NCI-H2171 (cell line): Measurements from ENCODE around the gene NFATC2.
"Not testable (repeated sequence)": the region's sequence is repeated elsewhere in the genome, so short reads cannot be mapped to it uniquely, and the experiment has no call there.

Source experiments
- DNase-seq: peaks from one replicate; lab custom pipeline; 2025; lab: John Stamatoyannopoulos, UW

The NFATC2 gene

GRCh38 chr20:51470499-51470820 is 72.1 kb downstream of the NFATC2 start:
- no peak for DNase-seq

GRCh38 chr20:51469578-51470498 is 72.7 kb downstream of the NFATC2 start:
- peak; percentile 39 for DNase-seq

DNA sequence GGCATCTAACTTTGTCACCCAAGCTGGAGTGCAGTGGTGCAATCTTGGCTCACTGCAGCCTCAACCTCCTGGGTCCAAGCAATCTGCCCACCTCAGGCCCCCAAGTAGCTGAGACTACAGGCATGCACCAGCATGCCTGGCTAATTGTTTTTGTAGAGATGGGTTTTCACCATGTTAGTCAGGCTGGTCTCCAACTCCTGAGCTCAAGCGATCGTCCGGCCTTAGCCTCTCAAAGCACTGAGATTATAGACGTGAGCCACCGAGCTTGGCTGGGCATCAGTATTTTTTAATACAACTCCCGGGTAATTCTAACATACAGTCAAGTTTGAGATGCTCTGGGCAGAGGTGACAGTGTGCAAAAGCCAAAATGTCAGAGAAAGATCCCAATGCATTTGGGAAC is 73.5 kb downstream of the NFATC2 start:
- DNase-seq: no peak

GRCh38 chr20:51468636-51469035 is 73.9 kb downstream of the NFATC2 start:
- no peak for DNase-seq

DNA sequence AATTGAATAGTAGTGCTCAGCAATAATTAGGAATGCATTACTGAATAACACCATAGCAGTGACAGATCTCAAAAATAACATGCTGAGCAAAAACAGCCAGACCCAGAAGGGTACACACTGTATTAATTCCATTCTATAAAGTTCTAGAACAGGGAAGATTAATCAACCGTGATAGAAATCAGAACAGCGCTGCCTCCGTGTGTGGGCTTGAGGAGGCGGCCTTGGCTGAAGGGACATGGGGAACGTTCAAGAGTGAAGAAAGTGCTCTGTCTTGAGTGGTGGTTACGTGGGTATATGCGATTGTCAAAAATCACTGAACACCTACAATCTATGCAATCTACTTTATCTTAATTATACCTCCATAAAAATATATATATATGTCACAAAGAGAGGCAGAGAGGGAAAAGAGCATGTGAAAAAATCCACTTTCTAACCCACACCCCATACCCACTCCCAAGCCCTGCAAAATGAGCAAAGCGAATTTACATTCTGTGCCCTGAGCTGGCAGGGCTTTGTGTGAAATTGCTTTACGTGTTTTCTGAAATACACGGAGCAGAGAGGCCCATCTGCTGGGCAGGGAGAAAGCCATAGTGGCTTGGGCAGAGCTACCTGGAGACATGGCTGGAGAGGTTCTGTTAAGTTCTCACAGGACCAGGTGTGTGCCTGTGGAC is 74.4 kb downstream of the NFATC2 start:
- DNase-seq: no peak

DNA sequence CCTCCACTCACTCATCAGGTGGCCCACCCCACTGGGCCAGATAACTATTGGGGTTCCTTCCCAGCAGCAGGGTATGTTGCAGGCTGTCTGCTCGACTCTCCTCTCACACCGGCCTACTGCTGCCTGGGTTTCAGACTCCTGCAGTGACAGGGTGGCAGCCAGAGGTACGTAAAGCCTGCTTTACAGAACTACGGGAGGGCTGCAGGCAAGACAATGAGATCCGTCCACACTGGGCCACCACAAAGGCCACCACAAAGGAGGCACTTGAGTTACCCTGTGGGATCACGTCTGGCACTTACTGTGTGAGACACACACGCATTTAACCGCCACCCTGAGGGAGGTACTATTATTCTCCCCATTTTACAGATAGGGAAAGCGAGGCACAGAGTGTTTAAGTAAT is 78.5 kb downstream of the NFATC2 start:
- DNase-seq: no peak

DNA sequence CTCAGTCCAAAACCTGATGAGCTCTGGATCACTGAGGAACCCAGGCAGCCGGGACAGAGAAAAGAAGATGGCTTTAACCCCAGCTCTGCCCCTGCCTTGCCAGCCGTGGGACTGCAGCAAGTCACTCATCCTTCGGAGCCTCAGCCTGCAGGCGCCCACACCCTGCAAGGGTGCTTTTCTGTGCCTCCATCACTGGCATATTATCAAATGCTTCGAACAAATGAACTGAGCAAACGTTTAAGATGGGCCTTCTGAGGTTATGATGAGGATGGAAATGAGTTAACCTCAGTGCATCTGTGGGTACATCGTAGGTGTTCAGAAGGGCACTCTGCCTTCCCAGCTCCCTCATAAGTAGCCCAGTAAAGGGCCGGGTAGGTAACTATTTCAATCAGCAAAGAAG is 79.0 kb downstream of the NFATC2 start:
- no peak for DNase-seq

DNA sequence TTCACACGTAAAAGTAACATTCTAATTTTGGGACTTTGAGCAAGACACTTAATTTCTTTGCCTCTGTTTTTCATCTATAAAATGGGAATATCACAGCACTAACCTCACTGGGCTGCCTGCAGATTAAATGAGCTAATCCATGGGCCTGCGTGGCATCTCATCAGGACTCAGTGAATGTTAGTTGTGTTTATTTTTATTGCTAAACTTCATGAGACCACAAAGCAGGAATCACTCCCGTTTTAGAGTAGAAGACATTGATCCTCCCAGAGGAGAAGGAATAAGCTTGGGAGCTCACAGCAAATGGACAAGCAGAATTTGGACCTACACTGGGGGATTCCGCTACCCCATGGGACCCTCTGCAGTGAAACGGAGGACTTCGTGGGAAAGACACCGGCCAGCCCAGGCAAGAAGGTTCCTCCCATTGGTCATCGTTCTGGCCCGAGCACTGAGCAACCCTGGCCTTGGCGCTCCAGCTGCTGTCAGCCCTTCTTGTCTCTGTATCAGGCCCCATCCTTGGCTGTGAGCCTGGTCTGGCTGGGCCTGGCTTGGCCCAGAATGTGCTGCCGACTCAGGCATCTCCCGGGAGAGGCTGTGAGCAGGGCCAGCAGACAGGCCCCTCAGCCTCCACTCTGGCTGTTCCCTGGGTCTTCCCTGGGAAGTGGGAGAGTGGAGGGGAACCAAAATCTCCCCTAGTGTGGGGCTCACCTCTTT is 79.8 kb downstream of the NFATC2 start:
- DNase-seq: no peak

DNA sequence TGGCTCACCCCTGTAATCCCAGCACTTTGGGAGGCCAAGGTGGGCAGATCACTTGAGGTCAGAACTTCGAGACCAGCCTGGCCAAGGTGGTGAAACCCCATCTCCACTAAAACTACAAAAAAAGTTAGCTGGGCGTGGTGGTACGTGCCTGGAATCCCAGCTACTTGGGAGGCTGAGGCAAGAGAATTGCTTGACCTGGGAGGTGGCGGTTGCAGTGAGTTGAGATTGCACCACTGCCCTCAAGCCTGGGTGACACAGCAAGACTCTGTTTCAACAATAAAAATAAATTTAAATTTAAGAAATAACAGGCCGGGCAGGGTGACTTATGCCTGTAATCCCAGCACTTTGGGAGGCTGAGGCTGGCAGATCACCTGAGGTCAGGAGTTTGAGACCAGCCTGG is 80.7 kb downstream of the NFATC2 start:
- not testable (repeated sequence) for DNase-seq

DNA sequence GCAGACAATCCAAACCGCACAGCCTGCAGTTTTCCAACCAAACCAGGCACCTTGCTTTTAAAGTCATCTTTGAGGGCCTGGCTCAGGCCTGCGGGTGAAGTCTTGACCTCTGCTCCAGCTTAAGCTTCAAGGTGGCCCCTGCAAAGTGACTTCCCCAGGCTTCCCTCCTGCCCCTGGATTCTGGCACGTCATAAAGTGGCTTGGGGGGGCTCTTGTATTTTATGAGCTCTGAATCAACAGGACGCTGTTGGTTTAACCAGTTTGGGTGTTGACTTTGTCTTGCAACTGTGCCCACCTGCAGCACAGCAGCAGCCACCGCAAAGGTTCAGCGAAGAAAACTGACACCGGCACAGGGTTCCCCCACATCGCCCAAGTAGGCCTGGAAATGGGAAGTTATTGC is 81.2 kb downstream of the NFATC2 start:
- no peak for DNase-seq

DNA sequence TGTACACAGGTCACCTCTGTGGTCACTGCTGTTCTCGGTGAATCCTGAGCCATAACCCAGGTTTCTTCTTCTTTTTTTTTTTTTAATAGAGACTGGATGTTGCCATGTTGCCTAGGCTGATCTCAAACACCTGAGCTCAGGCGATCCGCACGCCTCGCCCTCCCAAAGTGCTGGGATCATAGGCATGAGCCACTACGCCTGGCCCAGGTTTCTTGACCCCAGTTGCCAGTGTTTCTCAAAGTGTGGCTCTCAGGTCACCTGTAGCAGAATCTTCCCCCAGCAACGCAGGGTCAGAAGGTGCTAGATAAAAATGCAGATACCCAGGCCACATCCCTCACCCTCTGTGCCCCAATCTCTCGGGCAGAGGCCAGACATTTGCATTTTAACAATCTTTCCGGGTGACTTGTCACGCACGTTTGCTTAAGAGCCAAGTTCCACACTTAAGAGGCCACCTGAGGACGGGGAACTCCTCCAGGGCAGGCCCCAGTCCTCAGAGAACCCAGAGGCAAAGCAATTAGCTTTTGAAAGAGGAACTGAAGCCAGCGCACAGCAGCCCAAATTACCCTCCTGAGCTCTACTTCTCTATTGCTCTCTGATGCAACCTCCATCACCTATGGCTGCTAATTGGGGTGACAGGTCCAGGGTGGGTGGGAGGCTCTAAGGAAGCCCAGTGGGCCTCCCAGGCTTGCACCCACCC is 81.8 kb downstream of the NFATC2 start:
- DNase-seq: no peak

- no peak for DNase-seq
These were observed 82.4 kb downstream of the NFATC2 start for GRCh38 chr20:51460163-51460562.

DNA sequence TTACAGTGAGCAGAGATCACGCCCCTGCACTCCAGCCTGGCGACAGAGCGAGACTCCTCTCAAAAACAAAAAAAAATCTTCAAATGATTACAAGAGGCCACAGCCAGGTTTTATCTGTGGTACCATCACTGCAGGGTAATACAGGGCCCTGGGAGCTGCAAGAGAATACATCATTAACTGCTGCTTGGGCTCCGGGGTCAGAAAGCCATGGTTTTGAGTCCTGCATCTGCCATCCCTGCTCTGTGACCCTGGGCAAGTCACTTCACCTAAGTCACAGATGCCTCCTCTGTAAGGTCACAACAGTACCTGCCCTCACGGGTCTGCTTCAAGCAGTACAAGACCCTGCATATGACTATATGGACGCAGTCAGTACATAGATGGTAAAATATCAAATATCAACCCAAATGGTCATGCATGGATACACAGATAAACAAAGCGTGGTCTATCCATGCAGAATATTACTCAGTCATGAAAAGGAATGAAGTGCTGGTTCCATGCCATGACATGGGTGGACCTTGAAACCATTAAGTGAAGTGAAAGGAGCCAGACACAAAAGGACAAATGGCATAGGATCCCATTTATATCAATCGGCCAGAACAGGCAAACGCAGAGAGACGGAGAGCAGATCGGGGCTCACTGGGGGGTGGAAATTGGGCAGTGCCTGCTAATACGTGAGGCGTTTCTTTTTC is 83.6 kb downstream of the NFATC2 start:
- no peak for DNase-seq

GRCh38 chr20:51457533-51457932 is 85.0 kb downstream of the NFATC2 start:
- DNase-seq: no peak

- DNase-seq: no peak
These were observed 85.7 kb downstream of the NFATC2 start for GRCh38 chr20:51456511-51457509.

DNA sequence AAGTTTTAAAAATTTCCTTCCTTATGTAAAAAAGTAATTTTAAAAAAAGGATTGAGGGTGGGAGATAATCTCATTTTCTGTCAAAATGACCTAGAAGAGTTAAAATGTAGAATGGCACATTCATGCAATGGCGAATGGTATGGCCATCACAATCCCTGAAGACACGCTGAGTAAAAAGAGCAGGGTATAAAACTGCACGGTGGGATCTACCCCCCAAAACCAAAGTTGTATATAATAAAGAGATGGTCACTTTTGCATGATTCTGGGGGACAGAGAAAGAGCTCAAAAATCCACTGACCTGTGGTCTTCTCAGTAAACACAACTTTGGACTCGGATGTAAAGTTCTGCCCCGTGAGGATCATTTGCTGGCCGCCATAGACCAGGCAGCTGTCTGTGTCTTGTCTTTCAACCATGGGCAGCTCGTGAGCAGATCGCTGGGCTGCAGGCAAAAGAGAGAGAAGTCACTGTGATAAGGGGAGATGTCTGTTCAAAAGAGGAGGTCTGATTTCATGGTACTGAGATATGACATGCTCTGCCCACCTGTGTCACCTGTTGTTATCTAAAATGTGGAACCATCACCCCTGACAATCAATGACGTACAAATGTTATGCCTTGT is 88.2 kb downstream of the NFATC2 start:
- DNase-seq: no peak

DNA sequence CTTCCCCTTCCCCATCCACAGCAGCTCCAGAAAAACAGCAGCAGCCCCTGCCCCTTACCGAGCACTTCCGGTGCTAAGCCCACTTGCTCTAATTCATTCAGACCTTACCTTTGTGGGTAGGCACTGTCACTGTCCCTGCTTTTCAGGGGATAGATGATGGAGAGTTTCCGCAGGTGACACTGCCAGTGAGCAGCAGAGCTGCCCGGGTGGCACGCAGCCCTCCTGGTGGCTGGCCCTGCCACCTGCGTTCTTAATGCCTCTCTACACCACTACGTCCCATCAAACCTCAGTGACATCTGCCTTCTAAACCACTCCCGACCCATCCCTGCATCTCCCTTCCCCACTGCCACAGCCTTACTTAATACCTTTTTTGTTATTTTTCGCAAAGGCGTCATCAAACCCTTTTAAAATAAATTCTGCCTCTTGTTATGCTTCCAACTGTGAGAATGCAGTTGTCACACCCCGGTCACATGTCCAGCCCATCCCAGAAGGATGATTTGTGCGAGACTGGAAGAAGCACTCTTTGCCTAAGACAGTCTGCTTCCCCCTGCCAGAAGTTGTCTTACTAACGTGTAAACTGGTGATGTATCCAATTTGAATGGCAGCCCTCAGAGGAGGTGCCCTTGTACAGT is 89.7 kb downstream of the NFATC2 start:
- DNase-seq: no peak

DNA sequence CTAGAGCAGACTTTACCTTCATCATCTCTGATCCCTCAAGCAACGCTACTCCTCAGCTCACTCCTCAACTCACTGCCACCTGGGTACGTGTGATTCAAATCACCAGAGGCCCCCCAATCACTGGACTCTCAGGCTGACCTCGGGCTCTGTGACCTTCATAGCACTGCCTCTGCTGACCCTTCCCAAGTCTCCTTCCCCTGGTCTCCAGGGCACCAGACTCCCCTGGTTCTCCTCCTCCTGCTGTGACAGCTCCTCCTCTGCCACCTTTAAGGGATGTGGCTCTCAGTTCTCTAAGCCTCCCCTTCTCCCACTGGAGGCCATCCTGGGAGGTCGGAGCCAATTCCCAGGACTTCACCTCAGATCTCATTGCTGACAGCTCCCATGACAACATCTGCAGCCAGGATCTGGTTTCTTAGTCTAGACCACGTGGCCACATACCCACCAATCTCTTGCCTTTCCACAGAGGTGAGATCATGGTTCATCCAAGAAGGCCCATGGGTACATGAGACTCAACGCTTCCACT is 90.4 kb downstream of the NFATC2 start:
- DNase-seq: peak; percentile 25

GRCh38 chr20:51451484-51451883 is 91.0 kb downstream of the NFATC2 start:
- DNase-seq: no peak
